NB4 (cell line): Measurements from ENCODE around the gene SLC39A3.

ENCODE experiments used
- DNase-seq: peaks from one replicate; pipeline ENCODE4 v3.0.0; 2010; ENCODE audit warnings: low read depth
- H3K4me3 ChIP-seq: one replicate; pipeline ENCODE4 v1.5.1; 2011; ENCODE audit warnings: mild to moderate bottlenecking, low read depth, low read length, moderate library complexity
- CTCF ChIP-seq: IDR thresholded peaks from one replicate; pipeline ENCODE4 v1.5.1; 2012; ENCODE audit warnings: low read depth, low read length
- MYC ChIP-seq: IDR thresholded peaks from 2 replicates; pipeline ENCODE4 v1.6.1; 2011; ENCODE audit warnings: low read depth, low read length
- POLR2A ChIP-seq: IDR thresholded peaks from 2 replicates; pipeline ENCODE4 v1.6.1; 2011; ENCODE audit warnings: mild to moderate bottlenecking; ENCODE audit not compliant: insufficient read length; ENCODE audit errors: extremely low read depth
- TF ChIP-seq, protein P1 (sequence below): IDR thresholded peaks from 2 replicates; pipeline ENCODE4 v1.6.1; 2011; ENCODE audit warnings: low read depth, low read length

The SLC39A3 gene

GRCh38 chr19:2755448-2755705 lies 15.6 kb upstream of the SLC39A3 start:
- H3K4me3 ChIP-seq, result no peak overlapping the region
- TF ChIP-seq, protein P1, sequence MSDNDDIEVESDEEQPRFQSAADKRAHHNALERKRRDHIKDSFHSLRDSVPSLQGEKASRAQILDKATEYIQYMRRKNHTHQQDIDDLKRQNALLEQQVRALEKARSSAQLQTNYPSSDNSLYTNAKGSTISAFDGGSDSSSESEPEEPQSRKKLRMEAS, result no peak
- TF ChIP-seq POLR2A (no peak), CTCF (no peak), MYC (no peak)
- no peak for DNase-seq

- no peak for DNase-seq
- TF ChIP-seq CTCF (no peak), MYC (no peak), POLR2A (no peak)
- TF ChIP-seq, protein P1, result no peak
Observed at GRCh38 chr19:2754659-2755447, 15.0 kb upstream of the SLC39A3 start.

GRCh38 chr19:2751438-2751830 lies 11.6 kb upstream of the SLC39A3 start:
- no peak overlapping the region for H3K4me3 ChIP-seq
- TF ChIP-seq, protein P1, result no peak
- TF ChIP-seq MYC, result no peak
- TF ChIP-seq CTCF, result no peak
- TF ChIP-seq POLR2A, result no peak
- no peak for DNase-seq

More at GRCh38 chr19:2754659-2755447, 15.0 kb upstream of the SLC39A3 start:
- H3K4me3 ChIP-seq, result no peak overlapping the region

GRCh38 chr19:2750808-2751437 lies 11.1 kb upstream of the SLC39A3 start:
- TF ChIP-seq CTCF (no peak), POLR2A (no peak), MYC (no peak)
- TF ChIP-seq, protein P1, result no peak
- no peak for DNase-seq
- no peak overlapping the region for H3K4me3 ChIP-seq

- TF ChIP-seq MYC (no peak), POLR2A (no peak), CTCF (no peak)
- TF ChIP-seq, protein P1, result no peak
- no peak for DNase-seq
- H3K4me3 ChIP-seq, result no peak overlapping the region
Observed at GRCh38 chr19:2747349-2747748, 7.5 kb upstream of the SLC39A3 start.
